ENCODE results near the gene EPYC.

The EPYC gene

GRCh38 chr12:90954428-90954827 is 50.3 kb downstream of the EPYC start:
- no peak overlapping the region for H3K4me3 Mint-ChIP-seq
- no peaks in the 10 kb centered on the region for H3K4me1 Mint-ChIP-seq (ENCODE audit: low read depth)
- no peaks in the 10 kb centered on the region for H3K36me3 Mint-ChIP-seq (ENCODE audit: low read depth)
- peaks cover 4% of the 10 kb centered on the region for H3K27me3 Mint-ChIP-seq
- H3K9me3 Mint-ChIP-seq: no peaks in the 10 kb centered on the region
- no peak overlapping the region for H3K27ac Mint-ChIP-seq

- no peaks in the 10 kb centered on the region for H3K4me1 Mint-ChIP-seq (ENCODE audit: low read depth)
- H3K27me3 Mint-ChIP-seq: peaks cover 4% of the 10 kb centered on the region
- H3K27ac Mint-ChIP-seq: no peak overlapping the region
- no peaks in the 10 kb centered on the region for H3K9me3 Mint-ChIP-seq
- H3K36me3 Mint-ChIP-seq (ENCODE audit: low read depth): no peaks in the 10 kb centered on the region
- no peak overlapping the region for H3K4me3 Mint-ChIP-seq
Observed at GRCh38 chr12:90953956-90954421, 50.8 kb downstream of the EPYC start.

DNA sequence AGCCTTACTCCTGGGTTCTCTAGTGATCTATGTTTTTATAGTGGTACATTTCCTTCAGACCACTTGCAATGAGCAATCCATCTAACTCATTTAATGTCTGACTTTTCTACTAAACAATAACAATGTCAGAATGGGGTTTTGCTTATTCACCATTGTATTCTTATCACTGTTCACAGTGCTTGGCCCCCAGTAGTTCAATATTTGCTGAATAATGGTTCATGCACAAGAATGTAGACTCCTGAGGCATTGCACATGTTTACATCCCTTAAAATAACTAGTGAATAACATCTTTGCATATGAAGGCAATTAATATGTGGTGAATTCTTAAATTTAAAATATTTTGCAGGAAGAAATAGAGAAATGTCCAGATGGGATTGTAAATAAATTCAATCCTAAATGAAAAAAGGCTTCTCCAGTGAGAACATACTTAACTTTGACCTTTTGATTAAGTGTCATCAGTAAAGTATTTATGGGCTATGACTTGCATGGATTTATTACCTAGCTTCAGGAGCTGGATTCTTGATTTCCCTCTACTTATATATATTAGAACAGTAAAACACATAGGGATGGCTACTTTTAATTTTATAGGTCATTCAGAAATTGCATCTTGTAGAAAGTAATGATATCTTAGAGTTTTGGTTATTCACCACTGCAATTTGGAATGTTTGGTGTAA is 53.2 kb downstream of the EPYC start:
- no peaks in the 10 kb centered on the region for H3K9me3 Mint-ChIP-seq
- no peak overlapping the region for H3K27ac Mint-ChIP-seq
- H3K4me1 Mint-ChIP-seq (ENCODE audit: low read depth): no peaks in the 10 kb centered on the region
- H3K4me3 Mint-ChIP-seq: no peak overlapping the region
- peaks cover 4% of the 10 kb centered on the region for H3K27me3 Mint-ChIP-seq
- H3K36me3 Mint-ChIP-seq (ENCODE audit: low read depth): no peaks in the 10 kb centered on the region

- no peak overlapping the region for H3K27ac Mint-ChIP-seq
- no peaks in the 10 kb centered on the region for H3K27me3 Mint-ChIP-seq
- no peaks in the 10 kb centered on the region for H3K4me1 Mint-ChIP-seq (ENCODE audit: low read depth)
- no peaks in the 10 kb centered on the region for H3K9me3 Mint-ChIP-seq
- H3K4me3 Mint-ChIP-seq: no peak overlapping the region
- H3K36me3 Mint-ChIP-seq (ENCODE audit: low read depth): no peaks in the 10 kb centered on the region
Observed at GRCh38 chr12:90947869-90948268, 56.9 kb downstream of the EPYC start.

DNA sequence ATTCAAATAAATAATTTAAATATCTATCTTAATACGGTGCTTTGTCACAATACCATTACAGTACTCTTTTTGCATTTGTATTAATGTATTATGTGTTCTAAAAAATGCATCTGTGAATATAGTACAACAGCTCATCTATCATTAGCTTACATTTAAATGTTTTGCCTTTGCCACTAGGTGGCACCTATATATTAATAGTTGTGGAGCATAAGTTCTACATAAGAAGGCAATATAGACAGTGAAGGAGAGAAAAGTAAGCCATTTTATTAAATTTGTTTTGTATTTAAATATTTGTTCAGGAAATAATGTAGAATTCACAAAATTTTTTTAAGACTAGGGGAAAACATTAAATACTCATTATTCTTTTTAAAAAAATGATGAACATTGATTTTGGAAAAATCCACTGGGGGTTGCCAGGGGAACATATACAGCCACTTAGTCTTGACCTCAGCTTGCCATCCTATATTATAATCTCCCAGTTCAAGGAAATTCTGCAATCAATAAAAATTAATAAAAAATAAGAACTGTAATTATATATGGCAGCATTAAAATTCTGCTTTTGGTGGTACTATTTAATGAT is 59.6 kb downstream of the EPYC start:
- peaks cover 3% of the 10 kb centered on the region for H3K27me3 Mint-ChIP-seq
- no peaks in the 10 kb centered on the region for H3K36me3 Mint-ChIP-seq (ENCODE audit: low read depth)
- H3K27ac Mint-ChIP-seq: no peak overlapping the region
- H3K4me1 Mint-ChIP-seq (ENCODE audit: low read depth): no peaks in the 10 kb centered on the region
- H3K4me3 Mint-ChIP-seq: no peak overlapping the region
- no peaks in the 10 kb centered on the region for H3K9me3 Mint-ChIP-seq

- Mint-ChIP-seq H3K4me3 (no peak overlapping the region), H3K36me3 (ENCODE audit: low read depth) (no peaks in the 10 kb centered on the region), H3K27me3 (peaks cover 19% of the 10 kb centered on the region), H3K27ac (no peak overlapping the region), H3K9me3 (no peaks in the 10 kb centered on the region), H3K4me1 (ENCODE audit: low read depth) (no peaks in the 10 kb centered on the region)
Observed at GRCh38 chr12:90943255-90943654, 61.5 kb downstream of the EPYC start.

DNA sequence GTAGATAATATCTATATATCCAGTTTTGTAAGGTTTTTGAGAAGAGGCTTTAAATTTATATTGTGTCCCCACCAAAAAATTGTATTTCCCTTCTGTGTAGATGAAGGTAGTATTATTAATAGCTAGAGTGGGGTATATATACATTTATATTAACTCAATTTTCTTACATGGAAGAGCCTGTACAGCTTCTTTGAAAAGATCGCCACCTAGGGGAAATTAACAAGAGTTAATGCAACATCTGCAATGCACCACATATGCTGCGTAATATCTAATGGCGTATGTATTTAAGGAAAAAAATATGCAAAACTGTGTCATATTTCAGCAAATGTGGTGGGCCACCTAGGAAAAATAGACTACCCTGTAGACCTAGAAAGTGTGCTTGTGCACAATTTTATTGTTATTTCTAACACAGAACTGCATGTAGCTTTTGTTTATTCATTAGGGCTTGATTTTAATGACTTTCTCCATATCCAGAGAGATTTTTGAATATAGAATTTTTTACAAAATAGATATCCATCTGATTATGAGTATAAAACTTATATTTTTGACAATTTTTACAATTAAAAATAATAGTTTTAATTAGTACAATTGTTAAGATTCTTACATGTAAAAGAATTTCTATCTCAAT is 63.8 kb downstream of the EPYC start:
- H3K4me1 Mint-ChIP-seq (ENCODE audit: low read depth): no peaks in the 10 kb centered on the region
- H3K27ac Mint-ChIP-seq: no peak overlapping the region
- H3K9me3 Mint-ChIP-seq: no peaks in the 10 kb centered on the region
- H3K27me3 Mint-ChIP-seq: peaks cover 21% of the 10 kb centered on the region
- H3K4me3 Mint-ChIP-seq: no peak overlapping the region
- no peaks in the 10 kb centered on the region for H3K36me3 Mint-ChIP-seq (ENCODE audit: low read depth)

GRCh38 chr12:90939382-90939781 is 65.4 kb downstream of the EPYC start:
- Mint-ChIP-seq H3K27ac (no peak overlapping the region), H3K9me3 (no peaks in the 10 kb centered on the region), H3K27me3 (peaks cover 21% of the 10 kb centered on the region), H3K4me3 (no peak overlapping the region), H3K36me3 (ENCODE audit: low read depth) (no peaks in the 10 kb centered on the region), H3K4me1 (ENCODE audit: low read depth) (no peaks in the 10 kb centered on the region)

- Mint-ChIP-seq H3K9me3 (no peaks in the 10 kb centered on the region), H3K36me3 (ENCODE audit: low read depth) (no peaks in the 10 kb centered on the region), H3K27me3 (peaks cover 21% of the 10 kb centered on the region), H3K27ac (no peak overlapping the region), H3K4me1 (ENCODE audit: low read depth) (no peaks in the 10 kb centered on the region), H3K4me3 (no peak overlapping the region)
Observed at GRCh38 chr12:90938451-90938850, 66.3 kb downstream of the EPYC start.

GRCh38 chr12:90937651-90938050 is 67.1 kb downstream of the EPYC start:
- no peaks in the 10 kb centered on the region for H3K9me3 Mint-ChIP-seq
- no peaks in the 10 kb centered on the region for H3K36me3 Mint-ChIP-seq (ENCODE audit: low read depth)
- H3K27ac Mint-ChIP-seq: no peak overlapping the region
- no peaks in the 10 kb centered on the region for H3K4me1 Mint-ChIP-seq (ENCODE audit: low read depth)
- peaks cover 21% of the 10 kb centered on the region for H3K27me3 Mint-ChIP-seq
- no peak overlapping the region for H3K4me3 Mint-ChIP-seq

DNA sequence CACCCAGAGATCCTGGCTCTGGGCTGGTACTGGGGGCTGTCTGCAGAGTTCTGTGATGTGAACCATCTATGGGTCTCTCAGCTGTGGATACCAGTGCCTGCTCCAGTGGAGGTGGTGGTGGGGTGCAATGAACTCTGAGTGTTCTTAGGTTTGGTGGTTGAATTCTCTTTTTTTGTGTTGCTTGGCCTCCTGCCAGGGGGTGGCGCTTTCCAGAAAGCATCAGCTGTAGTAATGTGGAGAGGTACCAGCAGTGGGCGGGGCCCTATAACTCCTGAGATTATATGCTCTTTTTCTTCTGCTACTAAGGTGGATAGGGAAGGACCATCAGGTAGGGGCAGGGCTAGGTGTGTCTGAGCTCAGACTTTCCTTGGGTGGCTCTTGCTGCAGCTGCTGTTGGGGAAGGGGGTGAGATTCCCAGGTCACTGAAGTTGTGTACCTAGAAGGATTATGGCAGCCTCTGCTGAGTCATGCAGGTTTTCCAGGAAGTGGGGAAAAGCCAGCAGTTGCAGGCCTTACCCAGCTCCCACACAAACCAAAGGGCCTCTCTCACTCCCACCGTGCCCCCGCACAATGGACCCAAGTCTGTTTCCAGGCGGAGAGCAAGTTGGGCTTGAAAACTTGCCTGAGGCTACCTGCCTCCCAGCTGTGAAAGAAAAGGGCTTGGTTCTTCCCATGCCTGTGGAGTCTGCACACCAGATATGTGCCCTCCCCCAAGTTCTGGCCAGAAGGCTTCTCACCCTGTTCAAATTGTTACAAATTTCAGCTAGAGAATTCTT is 68.4 kb downstream of the EPYC start:
- Mint-ChIP-seq H3K4me3 (no peak overlapping the region), H3K36me3 (ENCODE audit: low read depth) (no peaks in the 10 kb centered on the region), H3K9me3 (no peaks in the 10 kb centered on the region), H3K27ac (no peak overlapping the region), H3K27me3 (peaks cover 18% of the 10 kb centered on the region), H3K4me1 (ENCODE audit: low read depth) (no peaks in the 10 kb centered on the region)

- Mint-ChIP-seq H3K4me3 (no peak overlapping the region), H3K27me3 (no peaks in the 10 kb centered on the region), H3K27ac (no peak overlapping the region), H3K9me3 (peaks cover 18% of the 10 kb centered on the region), H3K36me3 (ENCODE audit: low read depth) (no peaks in the 10 kb centered on the region), H3K4me1 (ENCODE audit: low read depth) (no peaks in the 10 kb centered on the region)
Observed at GRCh38 chr12:90925562-90925961, 79.2 kb downstream of the EPYC start.

GRCh38 chr12:90924406-90924805 is 80.4 kb downstream of the EPYC start:
- Mint-ChIP-seq H3K27me3 (no peaks in the 10 kb centered on the region), H3K4me1 (ENCODE audit: low read depth) (no peaks in the 10 kb centered on the region), H3K27ac (no peak overlapping the region), H3K36me3 (ENCODE audit: low read depth) (no peaks in the 10 kb centered on the region), H3K9me3 (peaks cover 11% of the 10 kb centered on the region), H3K4me3 (no peak overlapping the region)

- no peak overlapping the region for H3K27ac Mint-ChIP-seq
- H3K9me3 Mint-ChIP-seq: peaks cover 5% of the 10 kb centered on the region
- H3K36me3 Mint-ChIP-seq (ENCODE audit: low read depth): no peaks in the 10 kb centered on the region
- no peak overlapping the region for H3K4me3 Mint-ChIP-seq
- no peaks in the 10 kb centered on the region for H3K4me1 Mint-ChIP-seq (ENCODE audit: low read depth)
- no peaks in the 10 kb centered on the region for H3K27me3 Mint-ChIP-seq
Observed at GRCh38 chr12:90922145-90922627, 82.6 kb downstream of the EPYC start.

GRCh38 chr12:90921536-90921935 is 83.2 kb downstream of the EPYC start:
- Mint-ChIP-seq H3K4me3 (no peak overlapping the region), H3K4me1 (ENCODE audit: low read depth) (no peaks in the 10 kb centered on the region), H3K27ac (no peak overlapping the region), H3K9me3 (peaks cover 1% of the 10 kb centered on the region), H3K27me3 (no peaks in the 10 kb centered on the region), H3K36me3 (ENCODE audit: low read depth) (no peaks in the 10 kb centered on the region)
